HuH-7 (cell line): ENCODE measurements around the gene PPBP.

Source experiments
- DNase-seq: peaks from one replicate; pipeline ENCODE4 v3.0.0; 2011; ENCODE audit warnings: low spot score

The PPBP gene

DNA sequence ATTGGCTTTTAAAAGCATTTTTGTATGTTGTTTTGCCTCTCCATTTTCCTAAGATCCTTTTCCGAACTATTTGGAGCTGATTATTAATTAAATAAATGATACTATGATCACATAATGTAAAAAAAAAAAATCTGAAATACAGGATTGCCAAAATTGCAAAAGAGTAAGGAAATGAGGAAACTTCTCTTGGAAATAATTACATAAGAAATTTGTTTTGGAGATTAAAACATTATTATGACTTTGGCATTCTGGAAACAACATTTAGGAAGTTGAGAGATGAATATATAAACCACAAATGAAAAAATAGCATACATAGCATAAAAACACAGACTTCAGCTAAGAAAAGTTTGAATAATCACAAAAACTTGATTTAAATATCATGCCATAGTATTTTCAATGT, 39.7 kb downstream of the PPBP start:
- no peak for DNase-seq

GRCh38 chr4:73947239-73947985, 40.6 kb downstream of the PPBP start:
- no peak for DNase-seq

DNA sequence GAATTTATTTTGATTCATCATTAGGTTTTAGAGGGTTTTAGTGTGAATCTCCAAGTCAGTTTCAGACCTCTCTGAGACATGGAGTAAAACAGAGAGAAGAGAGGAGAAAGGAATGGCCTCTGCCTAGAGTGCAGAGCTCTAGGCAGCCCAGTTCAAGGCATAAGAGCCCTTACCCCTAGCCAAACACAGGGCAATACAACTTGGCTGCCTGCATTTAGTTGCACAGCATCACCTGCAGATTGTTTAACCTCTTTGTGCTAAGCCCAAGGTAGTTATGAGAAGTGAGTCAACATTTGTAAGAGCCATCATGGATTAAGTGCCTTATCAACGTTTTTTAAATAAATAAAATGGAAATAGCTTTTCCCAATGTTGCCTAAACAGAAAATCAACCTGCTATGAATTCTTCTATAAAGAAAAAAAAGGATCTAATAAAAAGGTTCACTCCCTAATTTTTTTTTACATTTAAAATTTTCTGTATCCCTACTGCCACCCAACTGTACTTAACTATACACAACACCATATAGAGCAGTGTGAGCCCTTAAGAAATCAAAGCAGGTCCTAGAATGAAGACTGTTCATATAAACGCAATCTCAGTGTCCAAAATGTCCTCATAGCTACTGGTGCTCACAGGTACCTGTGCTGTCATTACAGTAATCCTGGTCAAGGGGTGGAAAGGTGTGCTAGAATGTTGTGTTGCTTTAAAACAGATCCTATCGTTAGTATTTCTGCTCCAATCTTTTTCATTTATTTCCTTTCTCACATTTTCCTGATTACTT, 42.1 kb downstream of the PPBP start:
- DNase-seq = no peak

DNA sequence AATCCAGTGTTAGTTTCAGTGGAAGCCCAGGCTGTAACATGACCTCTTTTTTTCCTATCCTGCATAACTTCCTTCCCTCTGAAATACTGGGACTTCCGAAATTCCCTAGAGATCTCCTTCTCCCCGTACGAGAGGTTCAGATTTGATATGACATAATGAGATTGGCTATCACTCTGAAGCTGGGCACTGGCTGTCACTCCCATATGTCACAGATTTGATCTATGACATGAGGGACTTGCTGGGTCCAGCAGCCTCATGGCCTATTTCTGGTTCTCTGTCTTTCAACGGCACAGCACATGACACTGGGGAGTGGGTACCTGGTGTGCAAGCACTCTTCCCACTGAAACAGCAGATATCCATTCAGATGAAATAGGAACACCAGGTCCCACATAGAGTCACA, 42.9 kb downstream of the PPBP start:
- DNase-seq = no peak

DNA sequence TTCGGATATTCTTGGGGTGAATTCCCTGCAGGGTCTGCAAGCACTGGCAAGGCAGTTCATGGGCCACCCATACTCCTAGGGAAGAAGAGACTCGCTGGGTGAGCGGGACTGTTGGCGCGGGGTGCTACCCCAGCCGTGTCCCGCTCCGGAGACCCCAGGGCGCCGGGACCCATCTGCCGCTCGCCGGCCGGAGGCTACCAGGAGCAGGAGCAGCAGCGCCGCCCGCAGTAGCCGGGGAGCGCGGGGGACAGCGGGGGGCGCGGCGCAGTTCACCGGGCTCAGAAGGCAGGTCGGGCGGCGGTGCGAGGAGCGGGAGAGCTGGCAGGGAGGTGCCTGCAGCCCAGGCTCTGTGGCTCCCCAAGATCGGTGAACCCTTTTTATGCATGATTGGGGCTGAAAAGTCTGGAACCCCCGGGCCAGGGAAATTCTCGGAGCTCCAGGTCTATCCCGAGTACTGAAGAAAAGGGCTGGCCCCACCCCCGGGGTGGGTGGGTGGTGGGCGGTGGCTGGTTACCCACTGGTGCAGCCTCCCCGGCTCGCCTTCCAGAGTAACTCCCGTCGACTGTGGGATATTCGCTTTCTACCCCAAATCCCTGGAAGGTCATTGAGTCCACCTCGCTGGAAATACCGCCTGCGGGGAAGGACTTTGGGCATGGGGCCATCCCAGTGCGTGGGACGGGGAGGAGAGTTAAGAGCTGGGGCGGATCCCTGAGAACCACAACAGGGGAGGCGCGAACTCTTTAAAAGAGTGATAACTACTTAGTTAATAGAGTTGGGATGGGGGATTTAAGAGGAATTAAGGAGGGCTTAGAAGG, 43.7 kb downstream of the PPBP start:
- DNase-seq = no peak

GRCh38 chr4:73943555-73943954, 44.4 kb downstream of the PPBP start:
- DNase-seq = no peak

GRCh38 chr4:73936969-73937368, 51.0 kb downstream of the PPBP start:
- DNase-seq = no peak
